Right lobe of liver (tissue), 4 donors: ENCODE data around the gene DSG4.

Experiments
- CTCF ChIP-seq, 4 donors: fragments of 200-600 bp in 3 of 4; fragments of 450-650 bp in 1 of 4; IDR thresholded peaks; one replicate each; pipeline versions ENCODE4 v1.5.1 to v1.8.0; 2016 to 2022; ENCODE audit warnings: antibody characterized with exemption in 4 of 4, mild to moderate bottlenecking in 2 of 4
- POLR2A ChIP-seq: fragments of 450-650 bp; IDR thresholded peaks from one replicate; pipeline ENCODE4 v1.6.1; 2017; ENCODE audit warnings: antibody characterized with exemption, mild to moderate bottlenecking
- donor health status: DM: no; HTN: no; CAD: no.
- donor health status: DM: no; HTN: no; CAD: no.
- donor health status: DM: no; HTN: yes; CAD: no.

GRCh38 chr18:31426871-31427406 lies 50.4 kb downstream of the DSG4 start:
- no peak for TF ChIP-seq CTCF (IDR thresholded peaks at IDR 0.05)
- no peak for TF ChIP-seq POLR2A
